ENCODE measurements around the gene IGSF1.

DNA sequence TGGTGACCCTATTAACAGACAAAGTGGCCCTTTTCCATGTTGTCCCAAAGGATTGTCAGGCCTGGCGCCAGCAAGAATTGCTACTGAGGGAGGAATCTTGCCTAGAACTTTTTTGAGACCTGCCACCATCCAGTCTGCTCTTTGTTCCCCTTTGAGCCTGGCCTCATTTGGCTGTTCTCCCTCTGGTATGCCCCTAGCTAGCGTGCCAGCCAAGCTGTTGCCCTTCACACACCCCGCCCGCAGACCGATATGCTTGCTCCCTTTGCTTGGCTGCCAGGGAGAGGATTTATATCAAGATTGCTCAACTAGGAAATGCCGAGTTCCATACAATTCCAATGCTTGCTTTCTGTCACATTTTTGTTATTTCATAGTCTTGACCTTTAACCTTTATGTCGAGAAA is 24.4 kb downstream of the IGSF1 start:
- TF ChIP-seq, protein P1, sequence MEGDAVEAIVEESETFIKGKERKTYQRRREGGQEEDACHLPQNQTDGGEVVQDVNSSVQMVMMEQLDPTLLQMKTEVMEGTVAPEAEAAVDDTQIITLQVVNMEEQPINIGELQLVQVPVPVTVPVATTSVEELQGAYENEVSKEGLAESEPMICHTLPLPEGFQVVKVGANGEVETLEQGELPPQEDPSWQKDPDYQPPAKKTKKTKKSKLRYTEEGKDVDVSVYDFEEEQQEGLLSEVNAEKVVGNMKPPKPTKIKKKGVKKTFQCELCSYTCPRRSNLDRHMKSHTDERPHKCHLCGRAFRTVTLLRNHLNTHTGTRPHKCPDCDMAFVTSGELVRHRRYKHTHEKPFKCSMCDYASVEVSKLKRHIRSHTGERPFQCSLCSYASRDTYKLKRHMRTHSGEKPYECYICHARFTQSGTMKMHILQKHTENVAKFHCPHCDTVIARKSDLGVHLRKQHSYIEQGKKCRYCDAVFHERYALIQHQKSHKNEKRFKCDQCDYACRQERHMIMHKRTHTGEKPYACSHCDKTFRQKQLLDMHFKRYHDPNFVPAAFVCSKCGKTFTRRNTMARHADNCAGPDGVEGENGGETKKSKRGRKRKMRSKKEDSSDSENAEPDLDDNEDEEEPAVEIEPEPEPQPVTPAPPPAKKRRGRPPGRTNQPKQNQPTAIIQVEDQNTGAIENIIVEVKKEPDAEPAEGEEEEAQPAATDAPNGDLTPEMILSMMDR (IDR thresholded peaks at IDR 0.05): no peak
- no peak for TF ChIP-seq POLR2A (IDR thresholded peaks at IDR 0.05)

Data from thyroid gland (tissue), 4 donors.